GM21381 (cell line): Measurements from ENCODE around the gene YWHAH.

Source experiments
- ATAC-seq: cut with Tn5 transposase; IDR thresholded peaks from one replicate; pipeline ENCODE4 v1.9.1; 2021; ENCODE audit warnings: mild to moderate bottlenecking, moderate library complexity; ENCODE audit not compliant: unreplicated experiment

Gene YWHAH

DNA sequence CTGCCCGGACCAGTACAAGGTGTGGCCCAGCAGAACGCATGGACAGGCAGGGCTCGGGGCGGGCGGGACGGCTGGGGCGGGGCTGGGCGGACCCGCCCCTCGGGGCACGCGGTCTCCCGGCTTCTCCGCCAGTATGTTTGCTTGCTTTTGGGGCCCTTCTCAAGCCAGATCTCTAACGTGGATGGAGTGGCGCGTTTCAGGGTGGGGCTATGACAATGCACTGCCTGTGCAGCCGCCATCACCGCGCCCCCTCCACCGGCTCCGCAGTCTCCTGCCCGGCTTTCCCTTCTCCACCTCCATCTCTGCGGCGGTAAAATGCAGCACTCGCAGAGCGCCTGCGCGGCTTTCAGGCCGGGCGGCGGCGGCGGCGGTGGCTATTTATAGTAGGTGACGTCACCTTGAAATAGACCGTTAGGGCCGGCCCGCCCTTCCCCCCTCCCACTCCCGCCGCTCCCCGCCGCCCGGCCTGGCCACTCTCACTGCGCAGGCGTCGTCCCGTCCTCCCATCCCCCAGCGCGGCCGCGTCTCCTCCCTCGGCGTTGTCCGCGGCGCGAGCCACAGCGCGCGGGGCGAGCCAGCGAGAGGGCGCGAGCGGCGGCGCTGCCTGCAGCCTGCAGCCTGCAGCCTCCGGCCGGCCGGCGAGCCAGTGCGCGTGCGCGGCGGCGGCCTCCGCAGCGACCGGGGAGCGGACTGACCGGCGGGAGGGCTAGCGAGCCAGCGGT is at the start of gene YWHAH:
YWHAH (plus strand) TSS at position 558 of the 722 bp plus-strand sequence. CDS start 199 bp downstream, outside the sequence.
- peak; percentile 63 for ATAC-seq

DNA sequence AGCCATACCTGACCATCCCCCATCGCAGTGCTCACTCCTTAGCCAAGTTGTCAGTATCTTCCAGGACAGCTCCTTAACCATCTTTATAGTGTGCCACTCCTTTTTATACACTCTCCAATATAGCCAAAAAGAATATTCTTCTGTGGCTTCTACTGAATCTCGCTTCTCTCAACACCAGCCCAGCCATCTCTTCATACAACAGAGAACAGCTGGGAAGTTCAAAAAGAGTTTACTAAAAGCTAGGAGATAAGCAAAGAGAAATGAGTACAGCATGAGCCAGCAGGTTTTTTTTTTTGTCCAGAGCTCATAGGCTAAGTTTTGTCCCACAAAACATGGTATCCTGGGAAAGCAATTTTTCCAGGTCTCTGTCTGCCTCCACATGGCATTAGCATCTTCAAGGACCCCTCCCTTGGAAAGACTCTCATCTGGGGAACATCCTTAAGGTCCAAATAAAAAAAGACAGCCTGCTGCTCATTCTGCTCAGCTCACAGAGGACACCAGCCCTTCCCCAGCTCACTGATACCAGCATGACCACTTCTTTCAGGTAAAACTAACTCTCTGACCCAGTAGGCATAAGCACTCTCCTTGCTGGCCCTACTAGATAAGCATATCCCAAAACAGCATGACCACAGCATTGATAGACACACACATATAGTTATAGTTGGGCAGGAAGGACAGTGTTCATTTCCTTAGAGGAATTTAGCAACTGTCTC is 48.8 kb upstream of the YWHAH start:
- no peak for ATAC-seq

DNA sequence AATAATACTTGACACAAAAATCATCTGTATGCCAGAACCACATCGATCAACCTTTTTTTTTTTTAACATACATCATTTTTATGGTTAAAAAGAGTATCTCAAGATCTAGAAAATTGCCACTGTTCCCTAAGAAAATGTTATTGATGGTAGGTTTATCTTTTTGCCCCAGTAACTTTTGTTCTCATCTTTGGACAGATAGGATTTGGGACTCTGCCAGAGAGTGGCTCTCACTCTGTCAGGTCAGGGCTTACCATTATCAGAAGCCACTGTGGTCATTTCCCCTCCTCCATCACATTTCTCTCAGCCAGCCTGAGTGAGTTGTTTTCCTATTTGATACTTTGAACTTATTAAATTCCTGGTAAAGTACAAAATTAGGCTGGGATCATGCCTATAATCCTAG is 47.9 kb upstream of the YWHAH start:
- no peak for ATAC-seq

DNA sequence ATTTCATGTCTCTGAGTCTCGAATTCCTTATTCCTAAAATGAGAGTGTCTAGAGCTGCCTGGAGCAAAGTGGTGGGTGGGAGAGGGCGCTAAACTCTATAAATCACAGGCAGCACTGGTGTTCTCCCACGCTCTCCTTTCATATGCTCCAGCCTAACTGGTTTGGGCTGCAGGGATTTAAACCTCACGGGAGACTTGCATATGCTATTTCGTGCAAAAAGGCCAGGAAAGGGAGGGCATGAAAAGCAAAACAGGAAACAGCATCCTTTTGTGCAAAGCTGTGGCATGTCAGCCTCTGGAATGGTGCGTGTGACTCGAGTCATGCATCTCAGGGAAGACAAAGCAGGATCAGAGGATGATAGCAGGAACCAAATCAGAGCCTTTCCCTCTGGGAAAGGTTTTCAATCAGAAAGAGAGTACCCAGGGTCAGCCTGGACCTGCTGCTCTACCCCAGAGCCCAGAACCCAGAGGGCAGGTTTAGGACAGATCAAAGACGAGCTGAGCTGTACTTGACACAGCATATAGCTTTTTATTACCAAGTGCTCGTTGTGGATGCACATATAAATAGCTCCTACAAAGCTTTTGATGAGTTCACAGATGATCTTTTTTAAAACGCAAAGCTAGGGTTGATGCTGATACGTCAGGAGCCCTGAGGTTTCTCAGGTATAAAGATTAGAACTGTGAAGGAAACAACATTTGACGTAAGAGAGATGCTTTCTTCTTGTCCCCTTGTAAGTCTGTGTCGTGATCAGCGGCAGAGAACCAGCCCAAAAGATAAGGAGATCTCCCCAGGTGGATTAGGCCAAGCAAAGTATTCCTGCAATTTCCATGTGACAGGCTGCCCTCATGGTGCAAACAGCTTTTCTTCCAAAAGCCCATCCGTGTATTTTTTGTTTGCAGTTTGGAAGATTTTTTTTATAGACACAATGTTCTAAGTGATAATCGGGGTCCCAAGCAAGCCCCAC is 46.2 kb upstream of the YWHAH start:
- no peak for ATAC-seq

DNA sequence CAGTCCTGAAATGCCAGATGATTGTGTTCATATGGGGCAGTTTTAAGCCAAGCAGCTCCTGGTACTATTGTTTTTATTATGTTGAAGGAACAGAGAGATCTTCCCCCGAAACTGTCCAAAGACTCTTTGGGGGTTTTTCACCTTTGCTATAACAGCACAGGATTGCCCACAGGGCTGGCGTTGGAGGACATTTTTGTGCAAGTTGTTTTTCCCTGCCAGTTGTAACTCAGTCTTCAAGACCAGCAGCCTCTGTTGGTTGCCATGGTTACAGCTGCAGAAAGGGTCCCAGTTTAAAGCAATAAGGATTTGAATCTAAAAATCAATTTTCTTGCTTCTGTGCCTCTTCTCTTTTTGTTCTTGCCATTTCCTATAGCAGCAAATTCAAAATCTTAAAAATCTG is 45.4 kb upstream of the YWHAH start:
- ATAC-seq = no peak

DNA sequence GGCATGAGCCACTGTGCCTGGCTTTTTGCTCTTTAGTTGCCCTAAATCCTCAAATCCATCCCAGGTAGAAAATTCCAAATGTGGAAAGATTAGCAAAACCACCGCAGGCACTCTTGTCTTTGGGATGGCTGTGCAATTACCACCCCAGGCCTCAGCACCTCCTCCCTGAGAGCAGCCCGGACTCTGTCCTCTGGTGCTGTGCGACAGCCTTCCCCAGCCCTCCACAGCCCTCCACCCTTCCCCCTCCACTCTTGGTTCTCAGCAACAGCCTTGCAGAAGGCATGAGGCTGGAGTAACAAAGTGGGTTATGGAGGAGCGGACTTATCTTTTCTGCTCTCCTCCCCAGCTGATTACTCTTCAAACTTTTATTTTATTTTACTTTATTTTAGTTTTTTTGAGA is 44.7 kb upstream of the YWHAH start:
- ATAC-seq = no peak

DNA sequence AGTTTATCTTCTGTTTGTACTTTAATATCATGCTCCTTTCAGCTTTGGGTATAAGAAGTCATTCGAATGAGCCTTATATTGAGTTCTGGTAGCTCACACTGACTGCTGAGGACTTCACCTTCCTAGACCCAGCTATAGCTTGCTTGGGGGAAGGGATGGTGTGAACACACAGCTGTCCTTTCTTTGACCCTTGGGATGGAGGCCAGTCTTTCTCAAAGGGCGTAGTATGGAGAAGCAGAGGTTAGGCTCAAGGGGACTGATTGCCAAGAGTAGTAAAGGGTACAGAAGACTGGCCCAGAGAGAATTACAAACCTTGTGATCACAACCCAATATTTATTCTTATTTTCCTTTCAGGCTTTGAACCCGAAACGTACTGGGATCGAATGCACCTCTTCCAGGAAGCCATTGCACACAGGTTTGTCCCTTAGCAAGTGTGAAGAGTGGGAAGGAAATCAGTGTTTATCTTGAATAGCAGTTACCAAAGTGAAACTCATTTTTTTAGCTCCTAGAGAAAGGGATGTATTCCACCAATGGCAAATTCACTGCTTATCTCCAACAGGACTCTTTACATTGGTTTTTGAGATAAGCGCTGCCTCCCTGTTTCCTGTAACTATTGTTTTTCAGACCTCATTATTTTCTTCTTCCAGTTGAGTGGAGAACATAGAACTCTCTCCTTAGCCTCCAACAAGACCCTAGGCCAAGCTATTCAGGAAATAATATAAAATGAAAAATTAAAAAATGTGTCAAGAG is 42.8 kb upstream of the YWHAH start:
- no peak for ATAC-seq

DNA sequence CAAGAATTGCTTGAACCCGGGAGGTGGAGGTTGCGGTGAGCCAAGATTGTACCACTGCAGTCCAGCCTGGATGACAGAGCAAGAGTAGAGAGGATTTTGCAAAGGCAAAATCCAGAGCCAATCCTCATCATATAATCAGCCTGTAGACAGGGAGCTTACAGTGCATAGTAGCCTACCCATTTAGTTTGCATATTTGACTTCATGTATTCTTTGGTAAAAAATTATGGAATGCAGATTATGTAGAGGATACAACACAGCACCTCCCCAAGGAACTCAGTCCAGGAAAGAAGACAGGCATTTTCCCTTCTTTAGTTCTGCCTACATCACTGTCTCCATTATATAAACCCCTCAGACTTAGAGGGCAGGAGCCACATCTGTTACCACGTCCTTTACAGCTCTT is 39.7 kb upstream of the YWHAH start:
- ATAC-seq = no peak

DNA sequence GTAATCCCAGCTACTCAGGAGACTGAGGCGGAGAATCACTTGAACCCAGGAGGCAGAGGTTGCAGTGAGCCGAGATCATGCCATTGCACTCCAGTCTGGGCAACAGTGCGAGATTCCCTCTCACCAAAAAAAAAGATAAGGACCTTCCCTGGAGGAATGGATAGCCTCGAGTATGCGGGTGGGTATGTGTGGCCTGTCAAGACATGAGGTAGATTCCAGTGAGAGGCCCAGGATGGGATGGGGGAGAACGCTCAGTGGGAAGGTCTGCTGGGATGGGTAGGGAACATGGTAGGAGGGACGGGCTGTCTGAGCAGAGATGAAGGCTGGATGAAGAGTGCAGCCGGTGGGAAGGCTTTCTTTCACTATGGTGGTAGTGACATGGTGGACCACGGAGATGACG is 39.0 kb upstream of the YWHAH start:
- ATAC-seq = no peak

DNA sequence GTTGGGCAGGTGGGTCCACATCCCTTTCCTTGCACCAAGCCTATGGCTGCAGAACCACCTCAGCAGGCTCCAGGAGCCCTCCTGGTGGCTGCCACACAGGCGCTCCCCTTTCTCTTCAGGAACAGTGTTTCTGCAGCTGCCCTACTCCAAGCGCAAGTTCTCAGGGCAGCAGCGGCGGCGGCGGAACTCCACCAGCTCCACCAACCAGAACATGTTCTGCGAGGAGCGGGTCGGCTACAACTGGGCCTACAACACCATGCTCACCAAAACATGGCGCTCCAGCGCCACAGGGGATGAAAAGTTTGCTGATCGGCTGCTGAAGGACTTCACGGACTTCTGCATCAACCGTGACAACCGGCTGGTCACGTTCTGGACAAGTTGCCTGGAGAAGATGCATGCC is 38.2 kb upstream of the YWHAH start:
- ATAC-seq = no peak

DNA sequence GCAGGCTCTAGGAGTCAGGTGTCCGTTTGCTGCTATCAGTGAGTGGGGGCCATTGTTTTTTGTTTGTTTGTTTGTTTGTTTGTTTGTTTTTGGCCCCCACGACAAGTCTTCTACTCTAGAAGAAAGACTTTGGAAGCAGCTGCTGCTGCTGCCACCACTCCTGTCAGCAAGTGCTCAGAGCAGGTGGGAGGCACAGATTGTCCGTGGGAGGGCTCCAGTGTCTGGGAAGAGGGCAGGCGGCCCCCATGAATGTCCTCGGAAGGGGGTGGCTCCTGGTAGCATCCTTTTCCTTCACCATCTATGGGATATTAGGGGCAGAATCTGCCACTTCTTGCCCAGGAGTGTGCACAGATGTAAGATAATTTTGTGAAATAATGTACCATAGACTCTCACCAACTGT is 37.8 kb upstream of the YWHAH start:
- no peak for ATAC-seq

DNA sequence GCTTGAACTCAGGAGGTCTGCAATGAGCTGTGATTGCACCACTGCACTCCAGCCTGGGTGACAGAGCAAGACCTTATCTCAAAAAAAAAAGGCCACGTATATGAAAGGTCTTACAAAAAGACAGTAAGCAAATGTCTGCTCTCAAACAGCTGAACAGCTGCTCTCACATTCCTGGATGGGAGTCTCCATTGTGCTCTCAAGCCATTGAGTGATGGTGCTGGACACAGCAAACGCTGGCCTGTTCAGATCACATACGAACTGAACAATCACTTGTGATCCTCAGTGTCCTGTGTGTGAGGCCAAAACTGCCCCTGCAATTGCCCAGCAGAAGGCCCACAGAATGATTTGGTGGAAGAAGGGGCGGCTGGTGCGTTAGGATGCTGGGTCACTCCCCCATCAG is 34.4 kb upstream of the YWHAH start:
- ATAC-seq = no peak

DNA sequence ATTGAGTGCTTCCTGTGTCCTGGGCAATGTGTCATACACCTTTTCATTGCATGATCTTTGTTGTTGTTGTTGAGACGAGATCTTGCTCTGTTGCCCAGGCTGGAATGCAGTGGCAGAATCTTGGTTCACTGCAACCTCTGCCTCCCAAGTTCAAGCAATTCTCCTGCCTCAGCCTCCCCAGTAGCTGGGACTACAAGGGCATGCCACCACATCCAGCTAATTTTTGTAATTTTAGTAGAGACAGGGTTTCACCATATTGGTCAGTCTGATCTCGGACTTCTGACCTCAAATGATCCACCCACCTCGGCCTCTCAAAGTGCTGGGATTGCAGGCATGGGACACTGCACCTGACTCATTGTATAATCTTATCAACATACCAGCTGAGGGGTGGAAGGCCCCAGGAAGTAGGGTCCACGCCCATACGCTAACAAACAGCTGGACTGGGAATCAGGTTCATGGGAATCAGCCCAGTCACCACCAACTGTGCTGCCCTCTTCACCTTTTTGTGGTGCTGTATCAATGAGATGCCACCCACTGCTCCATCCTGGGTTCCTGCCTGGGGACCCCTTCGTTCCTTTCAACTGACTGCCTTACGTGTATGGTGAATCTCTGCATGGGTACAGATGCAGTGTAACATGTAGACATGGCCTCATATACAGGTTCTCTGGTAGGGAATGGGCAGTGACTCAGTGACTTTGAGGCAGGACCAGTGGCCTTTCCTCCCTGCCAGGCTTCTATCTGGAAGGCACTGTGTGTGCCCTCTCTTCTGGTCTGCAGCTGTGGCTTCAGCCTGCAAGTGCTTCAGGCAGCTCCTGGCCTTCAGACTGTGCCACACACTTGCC is 32.5 kb upstream of the YWHAH start:
- no peak for ATAC-seq

DNA sequence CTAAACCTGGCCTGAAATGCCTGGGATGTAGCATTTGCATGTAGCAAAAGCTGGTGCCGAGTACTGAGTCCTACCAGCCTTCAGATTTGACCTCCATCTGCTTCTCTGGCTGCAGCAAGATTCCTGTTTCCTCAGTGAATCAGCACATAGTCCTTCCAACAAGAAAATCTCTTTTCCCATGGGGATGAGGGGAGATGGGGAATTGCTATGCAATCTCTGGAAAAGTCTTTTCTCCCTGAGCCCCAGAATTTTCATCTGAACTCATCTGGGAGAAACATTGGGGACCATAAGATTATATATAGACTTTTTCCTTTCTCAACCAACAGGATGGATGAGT is 32.0 kb upstream of the YWHAH start:
- no peak for ATAC-seq

DNA sequence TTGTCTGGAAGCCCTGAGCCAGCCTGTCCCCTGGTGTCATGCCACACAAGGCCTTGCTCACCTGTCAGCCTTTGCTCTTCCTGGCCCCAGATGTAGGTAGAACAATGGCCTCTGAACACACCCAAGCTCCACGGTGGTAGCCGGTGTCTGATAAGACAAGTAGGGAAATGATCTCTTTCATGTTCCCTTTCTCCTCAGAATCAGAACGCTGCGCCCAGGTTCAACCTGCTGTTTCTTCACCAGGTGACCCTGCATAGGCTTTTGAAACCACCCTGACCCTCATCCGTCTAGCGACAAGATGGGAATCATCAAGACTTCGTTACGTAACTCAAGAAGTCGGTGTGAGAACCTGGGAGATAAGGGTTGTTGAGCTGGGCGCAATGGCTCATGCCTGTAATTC is 28.7 kb upstream of the YWHAH start:
- no peak for ATAC-seq

DNA sequence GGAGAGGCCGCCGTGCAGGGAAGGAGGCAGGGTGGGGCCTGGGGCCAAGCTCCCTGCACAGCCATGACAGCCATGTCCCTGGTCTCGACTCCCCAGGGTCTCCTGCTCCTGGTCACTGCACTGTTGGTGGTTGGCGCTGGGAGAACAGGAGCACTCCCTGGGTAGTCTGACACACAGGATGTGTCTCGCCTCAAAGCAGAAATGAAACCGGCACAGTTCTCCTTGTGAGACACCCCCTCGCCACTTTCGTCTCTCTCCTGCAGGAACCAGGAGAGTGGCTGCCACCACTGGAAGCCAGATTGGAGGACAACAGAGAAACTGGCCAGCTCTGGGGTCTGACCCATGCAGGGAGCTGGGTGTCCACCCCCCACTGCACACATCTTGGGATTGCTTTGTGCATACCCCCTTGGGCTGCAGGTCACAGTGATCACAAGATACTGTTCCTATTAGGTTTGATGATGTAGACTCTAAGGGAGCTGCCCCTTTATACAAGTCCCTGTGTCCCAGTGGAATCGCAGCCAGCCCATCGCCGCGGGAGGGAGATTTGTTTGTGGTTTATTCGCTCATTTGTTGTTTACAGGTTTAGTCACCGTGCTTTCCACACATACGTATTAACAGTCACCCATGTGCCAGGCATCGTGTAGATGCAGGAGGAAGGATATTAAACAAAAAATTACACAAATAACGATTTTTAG is 27.0 kb upstream of the YWHAH start:
- peak; percentile 73 for ATAC-seq

DNA sequence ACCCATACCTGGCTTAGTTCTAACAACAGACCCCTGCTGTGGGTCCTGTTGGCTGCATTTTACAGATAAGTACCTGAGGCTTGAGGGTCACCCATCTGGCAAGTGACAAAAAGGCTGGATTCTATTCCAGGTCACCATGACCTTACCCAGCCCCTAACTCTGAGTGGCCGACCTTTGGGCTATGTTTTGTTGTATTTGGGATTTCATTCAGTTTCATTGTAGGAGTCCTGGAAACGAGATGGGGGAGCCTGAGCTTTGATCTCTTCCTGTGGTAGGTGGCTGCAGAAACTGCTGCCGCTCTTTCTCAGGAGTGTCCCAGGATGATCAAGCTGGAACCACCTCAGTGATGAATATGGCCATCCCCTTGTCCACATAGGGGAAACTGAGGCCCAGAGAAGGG is 24.6 kb upstream of the YWHAH start:
- no peak for ATAC-seq

DNA sequence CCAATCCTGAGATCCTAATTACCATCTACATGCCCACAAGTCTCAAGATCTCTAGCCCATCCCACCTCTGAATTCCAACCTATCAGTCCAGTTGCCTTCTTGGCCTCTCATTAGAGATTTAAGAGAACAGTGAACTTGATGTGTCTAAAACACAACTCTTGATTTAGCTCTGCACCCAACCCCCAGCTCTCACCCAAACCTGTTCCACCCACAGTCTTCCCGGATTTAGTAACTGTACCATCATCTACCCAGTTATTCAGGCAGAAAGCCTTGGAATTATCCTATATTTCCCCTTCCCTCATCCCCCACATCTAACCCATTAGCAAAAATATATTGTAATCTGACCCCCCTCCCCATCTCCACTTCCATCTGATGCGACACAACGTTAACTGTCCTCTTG is 24.0 kb upstream of the YWHAH start:
- ATAC-seq = no peak

DNA sequence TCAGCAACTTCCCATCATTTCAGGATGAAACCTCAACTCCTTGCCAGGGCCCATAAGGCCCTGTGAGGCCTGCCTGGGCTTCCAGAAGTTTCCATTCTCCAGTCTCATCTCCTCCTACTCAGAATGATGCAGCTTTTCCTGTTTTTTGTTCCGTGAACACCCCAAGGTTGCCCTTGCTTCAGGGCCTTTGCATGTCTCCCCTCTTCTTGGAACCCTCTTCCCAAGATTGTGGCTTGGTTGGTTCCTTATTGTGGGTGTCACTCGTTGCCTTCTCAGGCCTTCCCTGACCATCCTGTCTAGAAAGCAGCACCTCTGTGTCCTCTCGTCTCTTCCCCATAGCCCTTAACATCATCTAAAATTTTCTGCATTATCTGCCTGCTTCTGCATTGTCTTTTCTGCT is 23.2 kb upstream of the YWHAH start:
- ATAC-seq = no peak
